GM21367 (cell line): ENCODE measurements around the gene NAB2.
"Not testable (repeated sequence)": the region's sequence is repeated elsewhere in the genome, so short reads cannot be mapped to it uniquely, and the experiment has no call there.

ENCODE experiments used
- ATAC-seq: cut with Tn5 transposase; IDR thresholded peaks from one replicate; pipeline ENCODE4 v1.9.1; 2021; ENCODE audit not compliant: unreplicated experiment

The NAB2 gene

DNA sequence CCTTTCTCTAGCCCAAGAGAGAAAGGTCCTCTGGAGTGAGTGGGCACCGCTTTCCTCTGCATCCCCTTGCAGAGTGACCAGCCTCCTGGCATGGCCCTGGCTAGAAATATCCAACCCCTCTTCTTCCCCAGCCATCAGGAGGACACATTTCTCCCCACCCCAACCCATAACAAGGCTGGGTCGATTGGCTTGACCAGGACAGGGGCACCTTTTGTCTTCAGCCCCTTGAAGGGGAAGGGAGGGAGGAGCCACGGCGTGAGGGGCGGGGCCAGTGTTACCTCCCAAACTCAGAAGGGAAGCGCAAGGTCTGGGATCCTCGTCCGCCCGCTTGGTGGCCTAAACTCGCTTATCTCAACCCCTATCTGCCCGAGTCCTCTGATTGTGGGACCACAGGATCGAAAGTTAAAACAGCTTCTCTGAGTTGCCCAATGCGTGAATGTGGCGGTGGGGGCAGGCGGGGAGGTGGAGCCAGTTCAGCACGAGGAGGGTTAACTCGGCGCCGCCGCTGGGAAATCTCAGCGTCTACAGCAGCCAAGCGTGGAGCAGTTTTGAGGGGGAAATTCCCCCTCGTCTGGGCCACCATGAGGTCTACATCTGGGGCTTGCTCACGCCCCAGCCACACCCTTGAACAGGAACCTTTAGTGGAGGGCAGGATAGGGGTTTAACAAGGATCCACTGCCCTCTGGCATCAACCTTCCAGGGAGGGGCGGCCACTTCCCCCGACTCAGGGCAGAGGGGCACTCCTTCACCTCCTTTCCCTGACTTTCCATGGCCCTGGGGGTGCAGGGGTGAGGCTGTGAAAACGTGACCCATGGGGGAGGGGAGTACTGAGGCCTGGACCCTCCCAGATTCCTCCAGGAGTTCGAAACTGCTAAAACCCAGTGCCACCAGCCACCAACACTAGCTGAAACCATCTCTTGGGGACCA is 21.5 kb downstream of the NAB2 start:
- no peak for ATAC-seq

DNA sequence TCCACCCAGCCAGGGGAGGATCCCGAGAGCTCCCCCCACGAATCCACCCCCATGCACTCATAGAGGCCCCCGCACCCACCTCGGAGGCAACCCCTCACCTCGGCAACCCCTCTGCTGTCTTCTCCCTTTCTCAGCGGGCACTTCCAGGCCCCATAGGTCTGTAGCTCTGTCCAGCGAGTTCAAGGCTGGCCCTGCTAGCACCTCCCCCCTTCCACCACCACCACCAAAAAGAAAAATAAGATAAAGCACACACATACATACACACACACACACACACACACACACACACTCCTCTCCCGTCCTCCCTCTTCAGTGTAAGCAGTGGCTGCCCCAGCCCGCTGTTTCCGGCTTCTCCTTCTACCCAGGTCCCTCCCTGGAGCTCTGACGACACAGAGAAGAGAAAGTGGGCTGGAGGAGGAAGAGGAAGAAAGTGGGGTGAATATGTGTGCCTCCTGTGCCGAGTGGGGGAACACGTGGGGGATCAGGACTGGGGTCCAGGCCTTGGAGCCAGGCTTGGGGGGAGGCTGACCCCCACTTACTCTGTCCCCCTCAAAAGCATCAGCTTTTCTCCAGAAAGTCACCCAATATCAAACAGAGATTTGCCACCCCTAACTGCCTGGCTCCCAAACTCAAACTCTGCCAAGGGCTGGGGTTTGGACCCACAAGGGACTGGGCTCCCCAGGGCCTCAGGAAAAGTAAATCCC is 22.3 kb downstream of the NAB2 start, which contains the start of gene STAT6:
TSS of gene STAT6 (minus strand) at position 332 of the 704 bp plus-strand sequence. CDS start 3,084 bp downstream, outside the sequence.
- peak; percentile 44 for ATAC-seq

DNA sequence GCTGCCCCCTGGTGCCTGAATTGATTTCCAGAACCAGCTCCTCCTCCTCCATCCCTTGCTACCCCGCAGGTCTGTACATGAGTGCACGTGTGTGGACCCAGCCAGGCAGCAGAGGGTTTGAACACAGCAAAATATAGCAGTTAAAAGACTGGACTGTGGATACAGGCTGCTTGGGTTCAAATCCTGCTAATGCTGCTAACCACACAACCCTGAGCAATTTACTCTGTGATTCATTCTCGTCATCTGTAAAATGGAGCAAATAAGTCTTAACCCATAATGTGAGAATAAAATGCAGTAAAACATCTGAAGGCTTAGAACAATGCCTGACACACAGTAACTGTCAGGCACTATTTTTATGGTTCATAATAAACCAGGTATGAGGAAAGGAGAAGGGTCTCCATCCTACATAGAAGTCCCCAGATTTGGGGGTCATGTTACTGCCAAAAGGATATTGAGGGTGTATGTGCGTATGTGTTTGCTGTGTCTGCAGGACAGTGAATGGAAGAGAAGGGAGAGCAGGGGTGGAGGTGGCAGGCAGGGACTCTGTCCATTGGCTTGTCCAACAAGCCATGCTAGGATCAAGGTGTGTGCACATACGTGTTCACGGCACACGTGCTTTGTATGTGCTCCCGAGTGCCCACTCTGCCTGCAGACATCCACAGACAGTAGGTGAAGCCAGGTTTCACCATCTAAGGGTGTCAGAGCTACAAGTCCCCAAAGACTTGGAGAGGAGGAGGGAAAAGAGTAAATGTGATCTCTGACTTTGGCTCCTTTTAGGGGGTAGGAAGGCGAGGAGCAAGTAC is 23.8 kb downstream of the NAB2 start:
- ATAC-seq: peak; percentile 48

- ATAC-seq: no peak
Observed at GRCh38 chr12:57116580-57117281, 27.8 kb downstream of the NAB2 start.

GRCh38 chr12:57118711-57119271 is 29.9 kb downstream of the NAB2 start:
- ATAC-seq: no peak

DNA sequence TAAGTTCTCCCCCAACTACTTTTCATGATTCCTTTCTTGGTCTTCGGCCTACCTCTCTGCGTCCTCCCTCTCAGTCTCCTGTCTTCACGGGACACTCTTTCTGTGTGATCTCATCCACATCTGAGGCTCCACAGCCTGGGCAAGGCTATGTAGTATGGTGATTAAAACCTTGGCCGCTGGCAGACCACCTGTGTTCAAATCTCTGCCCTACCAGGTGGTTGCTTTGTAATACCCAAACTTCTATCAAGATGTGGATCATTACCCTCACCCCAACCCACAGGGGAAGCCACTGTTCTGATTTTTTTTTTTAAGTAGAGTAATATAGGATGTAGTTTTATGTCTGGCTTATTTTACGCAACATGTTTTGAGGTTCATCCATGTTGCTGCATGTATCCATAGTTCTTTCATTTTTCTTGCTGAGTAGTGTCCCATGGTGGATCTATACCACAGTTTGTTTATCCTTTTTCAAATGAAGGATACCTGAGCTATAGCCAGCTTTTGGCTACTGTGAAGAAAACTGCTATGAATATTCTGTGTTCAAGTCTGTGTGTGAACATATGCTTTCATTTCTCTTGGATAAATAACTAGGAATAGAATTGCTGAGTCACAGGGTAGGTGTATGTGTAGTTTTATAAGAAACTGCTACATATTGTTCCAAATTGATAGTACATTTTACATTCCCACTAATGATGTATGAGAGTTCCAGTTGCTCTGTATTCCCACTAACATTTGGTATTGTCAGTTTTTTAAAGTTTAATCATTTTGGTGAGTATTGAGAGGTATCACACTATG is 30.6 kb downstream of the NAB2 start:
- ATAC-seq: no peak

DNA sequence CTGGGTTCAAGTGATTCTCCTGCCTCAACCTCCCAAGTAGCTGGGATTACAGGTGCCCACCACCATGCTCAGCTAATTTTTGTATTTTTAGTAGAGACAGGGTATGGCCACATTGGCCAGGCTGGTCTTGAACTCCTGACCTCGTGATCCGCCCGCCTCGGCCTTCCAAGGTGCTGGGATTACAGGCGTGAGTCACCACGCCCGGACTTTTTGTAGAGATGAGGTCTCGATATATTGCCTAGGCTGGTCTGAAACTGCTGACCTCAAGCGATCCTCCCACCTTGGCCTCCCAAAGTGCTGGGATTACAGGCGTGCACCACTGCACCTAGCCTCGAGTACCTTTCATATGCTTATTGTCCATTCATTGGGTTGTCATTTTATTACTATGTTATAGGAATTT is 31.8 kb downstream of the NAB2 start:
- not testable (repeated sequence) for ATAC-seq

DNA sequence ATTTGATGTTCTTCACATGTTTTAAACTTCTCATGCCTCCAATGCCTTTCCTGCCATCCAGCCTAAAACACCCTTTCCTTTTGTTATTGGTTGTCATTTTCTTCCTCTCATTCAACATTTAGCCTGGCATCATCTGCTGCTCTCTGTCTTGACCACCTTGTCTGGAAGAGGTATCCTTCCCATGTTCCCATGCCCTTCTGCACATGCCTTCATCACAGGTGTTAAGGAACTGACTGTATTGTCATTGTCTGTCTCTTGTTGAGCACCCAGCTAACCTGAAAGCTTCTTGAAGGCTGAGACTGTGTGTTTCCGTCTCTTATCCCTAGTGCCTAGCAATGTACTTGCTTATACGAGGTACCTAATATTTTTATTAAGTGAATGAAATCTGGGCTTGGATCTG is 34.9 kb downstream of the NAB2 start:
- ATAC-seq: no peak

- ATAC-seq: no peak
Observed at GRCh38 chr12:57124261-57124877, 35.5 kb downstream of the NAB2 start.

DNA sequence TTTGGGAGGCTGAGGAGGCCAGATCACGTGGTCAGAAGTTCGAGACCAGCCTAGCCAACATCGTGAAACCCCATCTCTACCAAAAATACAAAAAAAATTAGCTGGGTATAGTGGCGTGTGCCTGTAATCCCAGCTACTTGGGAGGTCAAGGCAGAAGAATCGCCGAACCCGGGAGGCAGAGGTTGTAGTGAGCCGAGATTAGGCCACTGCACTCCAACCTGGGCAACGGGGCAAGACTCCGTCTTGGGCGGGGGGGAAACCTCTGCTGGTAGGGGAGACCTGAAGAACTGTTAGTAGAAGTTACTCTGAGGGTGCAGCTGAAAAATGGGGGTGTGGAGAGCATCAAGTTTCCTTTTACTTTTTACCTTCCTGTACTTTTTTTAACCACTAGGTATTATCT is 37.1 kb downstream of the NAB2 start:
- ATAC-seq: no peak

GRCh38 chr12:57126561-57126960 is 37.6 kb downstream of the NAB2 start:
- ATAC-seq: no peak

- ATAC-seq: no peak
Observed at GRCh38 chr12:57127101-57127725, 38.3 kb downstream of the NAB2 start.

DNA sequence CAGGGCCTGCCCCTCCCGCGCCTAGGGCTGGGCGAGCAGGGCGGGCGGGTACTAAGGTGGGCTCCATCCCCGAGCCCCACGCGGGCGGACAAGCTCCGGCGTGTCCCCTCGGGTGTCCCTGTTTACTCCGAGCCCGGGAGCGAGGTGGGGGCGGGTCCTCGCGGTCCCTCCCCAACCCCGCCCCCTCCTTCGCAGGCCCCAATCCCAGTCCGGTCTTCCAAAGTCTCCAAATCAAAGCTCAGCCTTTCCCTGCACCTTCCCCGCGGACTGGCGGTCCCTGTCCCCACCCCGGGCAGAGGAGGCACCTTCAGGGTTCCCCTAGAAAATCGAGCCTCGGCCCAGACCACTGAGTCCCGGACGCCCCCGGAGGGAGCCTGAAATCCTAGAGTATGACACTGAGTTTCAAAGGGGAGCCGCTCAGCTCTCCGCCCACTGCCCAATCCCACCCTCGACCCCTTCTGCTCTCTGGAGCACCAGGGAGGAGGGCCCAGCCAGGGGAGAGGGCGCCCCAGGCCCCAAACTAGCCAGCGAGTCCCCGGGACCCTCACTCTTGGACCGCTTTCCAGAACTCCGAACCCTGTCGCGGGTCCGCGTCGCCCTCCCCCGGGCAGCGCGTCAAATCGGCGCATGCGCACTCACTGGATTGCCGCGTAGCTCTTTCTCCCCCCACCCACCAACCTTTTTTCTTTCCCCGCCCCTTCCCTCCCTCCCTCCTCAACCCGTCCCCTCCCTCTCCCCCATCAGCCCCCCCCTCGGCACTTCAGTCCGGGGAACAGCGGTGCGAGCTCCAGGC is 39.0 kb downstream of the NAB2 start, which contains the start of gene LRP1:
TSS of gene LRP1 (plus strand) at position 758 of the 793 bp plus-strand sequence. CDS start 482 bp downstream, outside the sequence.
- ATAC-seq: no peak

DNA sequence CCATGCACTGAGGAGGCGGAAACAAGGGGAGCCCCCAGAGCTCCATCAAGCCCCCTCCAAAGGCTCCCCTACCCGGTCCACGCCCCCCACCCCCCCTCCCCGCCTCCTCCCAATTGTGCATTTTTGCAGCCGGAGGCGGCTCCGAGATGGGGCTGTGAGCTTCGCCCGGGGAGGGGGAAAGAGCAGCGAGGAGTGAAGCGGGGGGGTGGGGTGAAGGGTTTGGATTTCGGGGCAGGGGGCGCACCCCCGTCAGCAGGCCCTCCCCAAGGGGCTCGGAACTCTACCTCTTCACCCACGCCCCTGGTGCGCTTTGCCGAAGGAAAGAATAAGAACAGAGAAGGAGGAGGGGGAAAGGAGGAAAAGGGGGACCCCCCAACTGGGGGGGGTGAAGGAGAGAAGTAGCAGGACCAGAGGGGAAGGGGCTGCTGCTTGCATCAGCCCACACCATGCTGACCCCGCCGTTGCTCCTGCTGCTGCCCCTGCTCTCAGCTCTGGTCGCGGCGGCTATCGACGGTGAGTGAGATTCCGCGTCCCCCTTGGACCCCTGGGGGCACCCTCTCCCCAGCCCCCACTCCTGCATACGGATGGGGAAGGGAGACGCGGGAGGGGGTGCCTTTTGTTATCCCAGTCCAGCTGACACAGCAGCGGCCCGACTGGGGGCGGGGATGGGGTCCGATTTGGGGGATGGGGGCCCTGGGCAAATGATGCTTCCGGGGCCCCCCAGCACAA is 39.8 kb downstream of the NAB2 start:
- ATAC-seq: no peak

GRCh38 chr12:57129321-57129842 is 40.5 kb downstream of the NAB2 start:
- ATAC-seq: no peak

- no peak for ATAC-seq
Observed at GRCh38 chr12:57129889-57130288, 41.0 kb downstream of the NAB2 start.

DNA sequence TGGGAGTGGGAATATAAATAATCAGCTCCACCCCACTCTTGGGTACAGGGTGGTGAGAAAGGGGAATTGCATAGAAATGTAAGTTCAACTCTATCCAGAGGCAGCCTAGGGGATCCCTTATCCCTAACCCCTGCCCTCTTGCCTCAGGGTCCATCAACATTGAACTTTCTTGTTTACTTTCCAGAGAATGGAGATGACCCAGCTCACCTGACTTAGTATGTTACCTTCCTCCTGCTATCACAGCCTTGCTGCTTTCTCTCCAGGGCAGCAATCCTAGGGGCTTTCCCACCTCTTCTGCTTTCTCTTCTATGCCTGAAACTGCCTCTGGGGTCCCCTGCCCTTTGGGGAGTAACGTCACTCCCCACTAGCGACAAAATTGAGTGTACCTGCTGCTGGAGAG is 42.0 kb downstream of the NAB2 start:
- no peak for ATAC-seq
